Measurements from ENCODE around the gene CPM. TPM values are rescaled to one million over a fixed set of nuclear protein-coding genes. Genes with fewer than 3 reads are reported as not detected.
"Not testable (repeated sequence)": the region's sequence is repeated elsewhere in the genome, so short reads cannot be mapped to it uniquely, and the experiment has no call there.

CPM gene
- total RNA-seq, 1 donor from 2014 or later = 1.0 TPM

DNA sequence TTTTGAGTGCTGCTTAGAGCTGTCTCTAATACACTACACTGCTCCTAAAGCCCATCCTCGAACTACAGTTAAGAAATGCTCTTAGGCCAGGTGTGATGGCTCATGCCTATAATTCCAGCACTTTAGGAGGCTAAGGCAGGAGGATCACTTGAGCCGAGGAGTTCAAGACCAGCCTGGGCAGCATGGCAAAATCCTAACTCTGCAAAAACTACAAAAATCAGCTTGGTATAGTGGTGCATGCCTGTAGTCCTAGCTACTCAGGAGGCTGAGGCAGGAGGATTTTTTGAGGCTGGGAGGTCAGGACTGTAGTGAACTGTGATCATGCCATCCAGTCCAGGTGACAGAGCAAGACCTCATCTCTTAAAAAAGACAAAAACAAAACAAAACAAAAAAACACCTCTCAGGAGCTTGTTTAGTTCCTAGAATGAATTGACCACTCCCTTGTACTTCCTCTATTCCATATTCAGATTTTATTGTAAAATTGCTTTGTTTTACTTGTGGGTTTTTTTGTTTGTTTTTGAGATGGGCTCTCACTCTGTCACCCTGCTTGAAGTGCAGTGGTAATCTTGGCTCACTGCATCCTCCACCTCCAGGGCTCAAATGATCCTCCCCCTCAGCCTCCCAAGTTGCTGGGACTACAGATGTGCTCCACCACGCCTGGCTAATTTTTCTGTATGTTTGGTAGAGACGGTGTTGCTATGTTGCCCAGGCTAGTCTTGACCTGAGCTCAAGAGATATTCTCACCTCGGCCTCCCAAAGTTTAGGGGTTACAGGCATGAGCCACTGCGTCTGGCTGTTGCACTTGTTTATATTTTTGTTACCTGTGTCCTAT lies 111.4 kb downstream of the CPM start:
- Mint-ChIP-seq H3K36me3 (ENCODE audit: unreplicated experiment) (peaks cover 57% of the 10 kb centered on the region), H3K9me3 (ENCODE audit: unreplicated experiment) (no peaks in the 10 kb centered on the region), H3K27me3 (ENCODE audit: unreplicated experiment) (no peaks in the 10 kb centered on the region), H3K4me1 (ENCODE audit: unreplicated experiment) (peaks cover 4% of the 10 kb centered on the region), H3K4me3 (ENCODE audit: unreplicated experiment) (no peak overlapping the region), H3K27ac (ENCODE audit: unreplicated experiment) (no peak overlapping the region)
- no peak for TF ChIP-seq CTCF (IDR thresholded peaks at IDR 0.05)
- no peak for DNase-seq (ENCODE audit: extremely low spot score, unreplicated experiment)

GRCh38 chr12:68819481-68819880 lies 113.5 kb downstream of the CPM start:
- not testable (repeated sequence) for H3K27me3 Mint-ChIP-seq (ENCODE audit: unreplicated experiment); H3K27ac Mint-ChIP-seq (ENCODE audit: unreplicated experiment); DNase-seq (ENCODE audit: extremely low spot score, unreplicated experiment); H3K9me3 Mint-ChIP-seq (ENCODE audit: unreplicated experiment); H3K4me3 Mint-ChIP-seq (ENCODE audit: unreplicated experiment)
- Mint-ChIP-seq H3K4me1 (ENCODE audit: unreplicated experiment) (peaks cover 11% of the 10 kb centered on the region), H3K36me3 (ENCODE audit: unreplicated experiment) (peaks cover 52% of the 10 kb centered on the region)

GRCh38 chr12:68815928-68816800 lies 116.8 kb downstream of the CPM start:
- no peak for TF ChIP-seq CTCF (IDR thresholded peaks at IDR 0.05)
- no peak overlapping the region for H3K27ac Mint-ChIP-seq (ENCODE audit: unreplicated experiment)
- peaks cover 23% of the 10 kb centered on the region for H3K4me1 Mint-ChIP-seq (ENCODE audit: unreplicated experiment)
- H3K27me3 Mint-ChIP-seq (ENCODE audit: unreplicated experiment) = no peaks in the 10 kb centered on the region
- DNase-seq (ENCODE audit: extremely low spot score, unreplicated experiment) = no peak
- no peak overlapping the region for H3K4me3 Mint-ChIP-seq (ENCODE audit: unreplicated experiment)
- H3K36me3 Mint-ChIP-seq (ENCODE audit: unreplicated experiment) = peaks cover 46% of the 10 kb centered on the region
- no peaks in the 10 kb centered on the region for H3K9me3 Mint-ChIP-seq (ENCODE audit: unreplicated experiment)

GRCh38 chr12:68815232-68815927 lies 117.6 kb downstream of the CPM start:
- no peak overlapping the region for H3K27ac Mint-ChIP-seq (ENCODE audit: unreplicated experiment)

More at GRCh38 chr12:68815232-68815927, 117.6 kb downstream of the CPM start:
- TF ChIP-seq CTCF (IDR thresholded peaks at IDR 0.05) = no peak
- Mint-ChIP-seq H3K27me3 (ENCODE audit: unreplicated experiment) (no peaks in the 10 kb centered on the region), H3K4me1 (ENCODE audit: unreplicated experiment) (peaks cover 29% of the 10 kb centered on the region), H3K36me3 (ENCODE audit: unreplicated experiment) (peaks cover 45% of the 10 kb centered on the region), H3K9me3 (ENCODE audit: unreplicated experiment) (no peaks in the 10 kb centered on the region), H3K4me3 (ENCODE audit: unreplicated experiment) (no peak overlapping the region)
- DNase-seq (ENCODE audit: extremely low spot score, unreplicated experiment) = no peak

Data from osteocyte (in vitro differentiated cells).